CD4-positive, alpha-beta T cell treated with Interleukin-4 for 1 hour (primary cell): ENCODE measurements around the gene PIWIL4.
"Not testable (repeated sequence)": the region's sequence is repeated elsewhere in the genome, so short reads cannot be mapped to it uniquely, and the experiment has no call there.

Source experiments
- DNase-seq, 2 donors: peaks; one replicate each; pipeline ENCODE4 v3.0.0-alpha.2; 2020 to 2022

PIWIL4 gene

DNA sequence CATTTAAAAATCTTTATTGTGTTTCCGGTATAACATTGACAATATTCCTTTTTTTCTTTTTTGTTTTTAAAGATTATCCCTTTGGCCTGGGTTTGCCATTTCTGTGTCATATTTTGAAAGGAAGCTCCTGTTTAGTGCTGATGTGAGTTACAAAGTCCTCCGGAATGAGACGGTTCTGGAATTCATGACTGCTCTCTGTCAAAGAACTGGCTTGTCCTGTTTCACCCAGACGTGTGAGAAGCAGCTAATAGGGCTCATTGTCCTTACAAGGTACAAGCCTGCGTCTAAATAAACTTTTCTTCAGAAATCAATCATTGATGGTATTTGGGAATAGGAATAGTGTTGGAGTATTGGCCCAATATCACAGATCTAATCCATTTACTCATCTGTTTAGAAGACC is 19.8 kb downstream of the PIWIL4 start:
- DNase-seq: no peak

- no peak for DNase-seq
Observed at GRCh38 chr11:94588366-94588942, 21.3 kb downstream of the PIWIL4 start.

DNA sequence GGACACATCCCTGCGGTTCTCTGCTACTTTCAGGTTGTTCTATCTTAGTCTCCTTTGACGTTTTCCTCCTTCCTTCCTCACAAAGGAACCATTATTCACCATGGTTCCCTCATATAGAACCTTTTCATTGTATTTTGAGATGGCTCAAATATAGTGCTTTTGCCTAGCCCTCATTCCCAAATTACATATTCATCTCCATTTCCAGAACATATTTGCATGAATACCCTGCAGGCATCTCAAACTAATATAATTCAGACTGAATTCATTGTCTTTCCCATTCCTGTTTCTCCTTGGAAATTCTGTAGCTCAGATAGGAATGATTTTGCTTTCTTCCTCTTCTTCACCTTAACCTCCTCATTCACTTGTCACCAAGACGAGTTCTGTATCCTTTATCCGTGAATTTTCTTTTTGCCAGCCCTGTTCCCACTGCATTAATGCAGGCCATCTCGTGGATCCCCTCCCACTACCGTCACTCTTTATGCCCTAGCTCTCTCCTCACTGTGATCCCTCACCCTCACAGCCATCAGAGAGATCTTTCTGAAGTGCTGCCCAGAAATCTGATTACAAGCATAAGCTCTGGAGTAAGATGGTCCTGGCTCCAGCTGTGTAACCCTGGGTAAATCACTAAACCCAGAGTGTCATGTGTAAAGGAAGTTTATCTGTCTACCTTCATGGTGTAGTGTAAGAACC is 23.3 kb downstream of the PIWIL4 start:
- DNase-seq: no peak

DNA sequence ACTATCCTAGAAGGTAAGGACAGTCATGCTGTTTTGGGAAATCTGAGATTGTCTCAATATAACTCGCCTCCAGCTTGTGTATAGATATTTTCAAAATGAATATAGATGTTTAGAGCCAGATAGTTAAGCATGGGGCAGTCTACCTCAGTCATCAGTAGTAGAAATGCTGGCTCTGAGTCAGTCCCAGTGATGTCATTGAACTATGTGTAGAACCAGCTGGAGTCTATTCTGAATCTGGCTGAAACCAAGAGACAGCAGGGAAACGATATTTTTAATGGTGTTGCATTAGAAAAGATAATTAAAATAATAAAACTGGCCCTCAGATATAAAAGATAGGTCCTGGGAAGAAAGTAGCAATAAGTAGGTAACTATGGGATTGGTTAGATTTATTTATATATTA is 25.9 kb downstream of the PIWIL4 start:
- DNase-seq: no peak

GRCh38 chr11:94595076-94595475 is 27.9 kb downstream of the PIWIL4 start:
- no peak for DNase-seq

DNA sequence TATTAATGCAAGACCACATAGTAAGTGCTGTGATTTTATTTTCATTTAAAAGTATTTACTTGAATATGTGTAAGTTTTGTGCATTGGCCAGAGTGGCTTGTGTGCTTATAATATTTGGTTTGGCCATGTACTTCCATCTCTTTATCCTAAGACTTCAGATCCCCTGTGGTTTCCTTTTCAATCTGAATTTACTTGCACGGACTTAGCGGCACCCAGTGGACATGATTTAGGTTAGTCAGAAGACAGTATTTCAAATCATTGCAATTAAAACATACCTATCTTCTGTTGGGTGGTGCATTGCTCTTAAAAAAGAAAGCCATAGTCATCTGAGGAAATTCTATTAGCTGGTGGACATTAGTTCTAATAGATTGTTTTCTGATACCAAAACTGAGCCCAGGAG is 30.7 kb downstream of the PIWIL4 start:
- no peak for DNase-seq

GRCh38 chr11:94599510-94599909 is 32.3 kb downstream of the PIWIL4 start:
- no peak for DNase-seq

- DNase-seq: peak; percentile 40 to 52
Observed at GRCh38 chr11:94602430-94603372, 35.5 kb downstream of the PIWIL4 start.

DNA sequence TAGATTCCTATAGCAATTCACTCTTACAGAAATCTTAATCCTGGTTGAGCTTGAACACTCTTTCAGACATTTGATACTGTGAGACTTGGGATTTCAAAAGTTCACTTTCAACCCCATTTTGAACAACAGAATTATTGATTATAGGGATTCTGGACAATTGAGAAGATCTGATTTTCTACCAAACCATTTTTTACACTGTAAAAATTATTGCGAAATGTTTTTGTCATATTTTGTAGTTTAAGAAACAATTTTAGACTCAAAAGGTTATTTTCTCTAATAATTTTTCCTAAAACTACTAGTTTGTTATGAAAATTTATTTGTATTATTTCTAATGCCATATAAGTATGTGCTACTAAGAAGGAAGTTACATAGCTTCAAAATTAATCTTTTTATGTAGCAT is 36.4 kb downstream of the PIWIL4 start:
- no peak for DNase-seq

DNA sequence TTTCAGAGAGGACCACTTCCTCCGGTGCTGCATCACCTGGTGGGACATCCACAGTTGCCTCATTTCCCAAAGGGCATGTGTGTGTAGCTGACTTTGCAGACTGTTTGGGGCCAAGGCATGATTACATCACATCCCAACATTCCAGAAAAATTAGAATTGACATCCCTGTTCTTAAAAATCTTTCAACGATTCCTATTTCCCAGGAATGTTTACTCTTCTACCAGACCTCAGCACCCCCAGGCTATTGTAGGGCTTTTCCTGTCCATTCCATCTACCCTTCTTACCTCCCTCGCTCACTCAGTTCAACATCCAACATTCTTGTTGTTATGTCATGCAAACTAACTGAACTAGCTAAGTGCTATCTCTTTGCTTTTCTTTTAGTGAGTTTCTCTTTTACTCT is 37.3 kb downstream of the PIWIL4 start:
- DNase-seq: no peak

GRCh38 chr11:94613120-94613519 is 46.0 kb downstream of the PIWIL4 start:
- no peak for DNase-seq

- DNase-seq: peak; percentile 49 to 52
Observed at GRCh38 chr11:94623120-94623735, 56.1 kb downstream of the PIWIL4 start.

DNA sequence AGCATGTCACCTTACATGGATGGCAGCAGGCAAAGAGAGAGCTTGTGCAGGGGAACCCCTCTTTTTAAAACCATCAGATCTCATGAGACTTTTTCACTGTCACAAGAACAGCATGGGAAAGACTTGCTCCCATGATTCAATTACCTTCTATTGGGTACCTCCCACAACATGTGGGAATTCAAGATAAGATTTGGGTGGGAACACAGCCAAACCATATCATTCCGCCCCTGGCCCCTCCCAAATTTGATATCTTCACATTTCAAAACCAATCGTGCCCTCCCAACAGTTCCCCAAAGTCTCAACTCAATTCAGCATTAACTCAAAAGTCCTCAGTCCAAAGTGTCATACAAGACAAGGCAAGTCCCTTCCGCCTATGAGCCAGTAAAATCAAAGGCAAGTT is 58.3 kb downstream of the PIWIL4 start:
- DNase-seq: not testable (repeated sequence)

DNA sequence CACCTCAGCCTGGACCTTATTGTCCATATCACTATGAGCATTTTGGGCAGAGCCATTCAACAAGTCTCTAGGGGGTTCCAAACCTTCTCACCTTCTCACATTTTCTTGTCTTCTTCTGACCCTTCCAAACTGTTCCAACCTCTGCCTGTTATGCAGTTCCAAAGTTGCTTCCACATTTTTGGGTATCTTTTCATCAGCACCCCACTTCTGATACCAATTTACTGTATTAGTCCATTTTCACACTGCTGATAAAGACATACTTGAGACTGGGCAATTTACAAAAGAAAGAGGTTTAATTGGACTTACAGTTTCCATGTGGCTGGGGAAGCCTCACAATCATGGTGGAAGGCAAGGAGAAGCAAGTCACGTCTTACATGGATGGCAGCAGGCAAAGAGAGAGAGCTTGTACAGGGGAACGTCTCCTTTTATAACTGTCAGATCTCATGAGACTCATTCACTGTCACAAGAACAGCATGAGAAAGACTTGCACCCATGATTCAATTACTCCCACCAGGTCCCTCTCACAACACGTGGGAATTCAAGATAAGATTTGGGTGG is 59.9 kb downstream of the PIWIL4 start:
- not testable (repeated sequence) for DNase-seq

GRCh38 chr11:94629741-94630140 is 62.6 kb downstream of the PIWIL4 start:
- no peak for DNase-seq

DNA sequence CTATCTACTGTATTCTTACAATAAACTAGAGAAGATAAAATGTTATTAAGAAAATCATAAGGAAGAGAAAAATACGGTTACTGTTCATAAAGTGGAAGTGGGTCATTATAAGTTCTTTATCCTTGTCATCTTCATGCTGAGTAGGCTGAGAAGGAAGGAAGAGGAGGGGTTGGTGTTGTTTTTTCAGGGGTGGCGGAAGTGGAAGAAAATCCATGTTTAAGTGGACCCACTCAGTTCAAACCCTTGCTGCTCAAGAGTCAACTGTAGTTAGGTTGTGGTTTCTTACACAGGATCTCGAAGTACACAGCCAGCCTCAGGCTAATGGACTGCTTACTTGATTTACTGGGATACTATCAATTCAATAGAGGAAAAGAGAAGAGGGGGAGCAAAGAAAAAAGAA is 63.1 kb downstream of the PIWIL4 start:
- DNase-seq: no peak

- no peak for DNase-seq
Observed at GRCh38 chr11:94632356-94632755, 65.2 kb downstream of the PIWIL4 start.

GRCh38 chr11:94635072-94635471 is 67.9 kb downstream of the PIWIL4 start:
- no peak for DNase-seq

- DNase-seq: no peak
Observed at GRCh38 chr11:94636388-94636949, 69.3 kb downstream of the PIWIL4 start.

DNA sequence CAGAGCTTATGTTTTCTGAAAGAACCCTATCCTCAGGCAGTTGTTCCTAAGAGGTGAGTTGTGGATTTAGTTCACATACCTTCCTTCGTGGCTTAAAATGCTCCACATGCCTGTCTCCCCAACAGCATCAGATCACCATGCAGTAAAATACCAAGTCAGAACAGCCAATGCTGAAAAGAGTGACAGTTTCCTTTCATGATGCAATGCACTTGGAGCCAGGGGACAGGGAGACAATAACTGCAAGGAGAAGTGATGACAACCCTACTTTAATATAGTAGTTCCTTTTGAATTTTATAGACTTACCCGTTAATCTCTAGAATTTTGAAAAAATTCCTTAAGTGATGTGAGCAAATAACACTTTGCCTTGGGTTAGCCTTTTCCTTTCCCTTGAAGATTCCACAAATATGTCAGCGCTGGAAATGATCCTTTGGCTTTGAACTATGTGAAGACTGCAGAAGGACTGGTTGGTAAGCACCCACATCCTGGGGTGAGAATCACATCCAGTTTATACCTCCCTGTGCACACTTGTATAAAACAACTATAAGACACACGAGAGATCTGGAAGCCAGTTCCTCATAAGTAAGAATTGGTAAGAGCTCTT is 71.2 kb downstream of the PIWIL4 start:
- DNase-seq: no peak

DNA sequence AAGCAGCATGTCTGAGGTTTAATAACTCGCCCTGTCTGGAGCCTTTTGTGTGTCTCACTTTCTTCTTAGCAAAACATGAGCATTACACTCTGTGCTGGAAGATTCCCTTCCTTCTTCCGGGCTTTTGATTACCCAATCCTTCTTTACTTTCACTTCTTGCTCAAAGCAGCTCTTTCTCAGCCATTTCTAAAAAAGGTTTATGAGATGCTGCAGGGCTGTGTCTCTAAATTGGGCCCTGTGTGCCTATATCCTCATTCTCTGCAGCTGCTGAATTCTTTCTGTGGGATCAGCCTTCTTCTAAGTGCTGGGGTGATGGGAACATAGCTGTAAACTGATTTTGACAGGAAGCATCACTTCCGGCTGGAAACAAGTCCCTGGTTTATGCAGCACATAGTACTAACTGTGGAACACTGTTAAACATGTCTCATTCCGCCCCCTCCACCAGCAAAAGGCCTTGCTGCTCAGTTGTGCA is 71.8 kb downstream of the PIWIL4 start:
- no peak for DNase-seq
